Measurements from ENCODE around the gene HLA-DOA. TPM values are rescaled to one million over a fixed set of nuclear protein-coding genes. Genes with fewer than 3 reads are reported as not detected.
A peak's percentile ranks its signal among the peaks of the same experiment; 100 is the strongest.

HLA-DOA gene
- total RNA-seq, 1 experiment from 2014 or later, result not detected

GRCh38 chr6:32974541-32975308 is 34.7 kb downstream of the HLA-DOA start:
- Histone ChIP-seq H3K9me2 (replicated peaks; ENCODE audit: low read length) (no peaks in the 10 kb centered on the region), H2AFZ (ENCODE audit: low read length) (no peak overlapping the region), H4K20me1 (ENCODE audit: low read length) (peaks cover 76% of the 10 kb centered on the region), H3K36me3 (ENCODE audit: low read depth, low read length) (peaks cover 75% of the 10 kb centered on the region), H3K9ac (ENCODE audit: low read length) (peak overlapping the region; percentile 82), H3K9me3 (ENCODE audit: low read length) (no peaks in the 10 kb centered on the region), H3K4me2 (ENCODE audit: low read length) (peak overlapping the region; percentile 94), H3K27me3 (ENCODE audit: low read length) (no peaks in the 10 kb centered on the region), H3K4me3 (ENCODE audit: low read length) (peak overlapping the region; percentile 98), H3K27ac (ENCODE audit: low read length) (no peak overlapping the region), H3F3A (ENCODE audit: low read length, unreplicated experiment) (peaks cover 10% of the 10 kb centered on the region), H3K79me2 (ENCODE audit: low read length) (peaks cover 88% of the 10 kb centered on the region), H3K4me1 (ENCODE audit: insufficient read depth, low read length) (peaks cover 30% of the 10 kb centered on the region)
- DNase-seq (no peak), ATAC-seq (no peak)
- ChIA-PET CTCF (interaction anchor here (0.6 to 1.9 kb wide), 2 partner anchors 10 to 40 kb away, joined by 3 to 11 read pairs; no protein-coding TSS in a partner anchor), POLR2A (ENCODE audit: unreplicated experiment) (interaction anchor here (0.6 to 0.9 kb wide), 2 partner anchors 13 to 41 kb away, joined by 3 to 5 read pairs; no protein-coding TSS in a partner anchor)
- intact Hi-C loops (cut with micrococcal nuclease), result loop anchor here (5.0 kb wide), 1 partner anchor 777 kb away; no protein-coding TSS in a partner anchor
- BruUV-seq (replicated peaks), result no TSS peak
- TF ChIP-seq CTCF (conservative IDR thresholded peaks at IDR 0.05; ENCODE audit: low read depth, low read length) (no peak), EZH2 (IDR thresholded peaks at IDR 0.05; ENCODE audit: low read length, unreplicated experiment) (no peak), EZH2phosphoT487 (IDR thresholded peaks at IDR 0.05; ENCODE audit: borderline replicate concordance, low read length) (no peak)

GRCh38 chr6:32974016-32974333 is 35.4 kb downstream of the HLA-DOA start:
- ATAC-seq, result no peak
- H3K27ac ChIP-seq (ENCODE audit: low read length), result no peak overlapping the region
- no TSS peak for BruUV-seq (replicated peaks)
- H3K36me3 ChIP-seq (ENCODE audit: low read depth, low read length), result peaks cover 68% of the 10 kb centered on the region
- intact Hi-C loops (cut with micrococcal nuclease), result loop anchor here (5.0 kb wide), 1 partner anchor 777 kb away; no protein-coding TSS in a partner anchor
- H2AFZ ChIP-seq (ENCODE audit: low read length), result no peak overlapping the region
- no peaks in the 10 kb centered on the region for H3K9me3 ChIP-seq (ENCODE audit: low read length)
- H3K9me2 ChIP-seq (replicated peaks; ENCODE audit: low read length), result no peaks in the 10 kb centered on the region
- peak; percentile 28 for DNase-seq
- H3K4me1 ChIP-seq (ENCODE audit: insufficient read depth, low read length), result peaks cover 37% of the 10 kb centered on the region
- peak overlapping the region; percentile 94 for H3K4me2 ChIP-seq (ENCODE audit: low read length)
- peaks cover 69% of the 10 kb centered on the region for H4K20me1 ChIP-seq (ENCODE audit: low read length)
- H3K4me3 ChIP-seq (ENCODE audit: low read length), result peak overlapping the region; percentile 98
- ChIA-PET CTCF (interaction anchor here (1.9 kb wide), 1 partner anchor 11 kb away, joined by 11 read pairs; no protein-coding TSS in a partner anchor), POLR2A (ENCODE audit: unreplicated experiment) (interaction anchor here (0.6 to 0.9 kb wide), 3 partner anchors 14 to 1426 kb away, joined by 3 to 5 read pairs (median 3); partner anchors contain the start of gene NFKBIL1)
- no peak for TF ChIP-seq EZH2 (IDR thresholded peaks at IDR 0.05; ENCODE audit: low read length, unreplicated experiment)
- TF ChIP-seq CTCF (conservative IDR thresholded peaks at IDR 0.05; ENCODE audit: low read depth, low read length), result no peak
- no peak for TF ChIP-seq EZH2phosphoT487 (IDR thresholded peaks at IDR 0.05; ENCODE audit: borderline replicate concordance, low read length)
- H3K9ac ChIP-seq (ENCODE audit: low read length), result peak overlapping the region; percentile 82
- peaks cover 10% of the 10 kb centered on the region for H3F3A ChIP-seq (ENCODE audit: low read length, unreplicated experiment)
- H3K27me3 ChIP-seq (ENCODE audit: low read length), result no peaks in the 10 kb centered on the region
- H3K79me2 ChIP-seq (ENCODE audit: low read length), result peaks cover 87% of the 10 kb centered on the region

All from PC-3 (cell line).